SK-N-SH (cell line): Measurements from ENCODE around the gene ATP2B1.

Source experiments
- EZH2phosphoT487 ChIP-seq: fragments of 200-600 bp; sonication (generic); IDR thresholded peaks from 2 replicates; pipeline ENCODE4 v1.6.1; 2017; ENCODE audit warnings: low read depth, mixed run types, mild to moderate bottlenecking, antibody characterized with exemption, moderate library complexity, borderline replicate concordance
- FOXJ3 ChIP-seq: sonication (generic); formaldehyde crosslinking; IDR thresholded peaks from 2 replicates; pipeline ENCODE4 v1.5.1; 2020; ENCODE audit warnings: mild to moderate bottlenecking, missing genetic modification reagents
- FOXM1 ChIP-seq: IDR thresholded peaks from 2 replicates; pipeline ENCODE4 v1.4.0; 2012; ENCODE audit warnings: low read depth, mild to moderate bottlenecking
- SIN3A ChIP-seq: IDR thresholded peaks from 2 replicates; pipeline ENCODE4 v1.6.1; 2012; ENCODE audit warnings: low read depth, mild to moderate bottlenecking, low read length, moderate library complexity, borderline replicate concordance
- YY1 ChIP-seq: IDR thresholded peaks from 2 replicates; pipeline ENCODE4 v1.4.0; 2012; ENCODE audit warnings: low read depth, mild to moderate bottlenecking
- ZBTB33 ChIP-seq: IDR thresholded peaks from 2 replicates; pipeline ENCODE4 v1.4.0; 2012; ENCODE audit warnings: low read depth, borderline replicate concordance
- TF ChIP-seq, protein P1 (sequence below): fragments of 200-600 bp; sonication (generic); IDR thresholded peaks from 2 replicates; pipeline ENCODE4 v1.6.1; 2017; ENCODE audit warnings: antibody characterized with exemption, mild to moderate bottlenecking, moderate library complexity

DNA sequence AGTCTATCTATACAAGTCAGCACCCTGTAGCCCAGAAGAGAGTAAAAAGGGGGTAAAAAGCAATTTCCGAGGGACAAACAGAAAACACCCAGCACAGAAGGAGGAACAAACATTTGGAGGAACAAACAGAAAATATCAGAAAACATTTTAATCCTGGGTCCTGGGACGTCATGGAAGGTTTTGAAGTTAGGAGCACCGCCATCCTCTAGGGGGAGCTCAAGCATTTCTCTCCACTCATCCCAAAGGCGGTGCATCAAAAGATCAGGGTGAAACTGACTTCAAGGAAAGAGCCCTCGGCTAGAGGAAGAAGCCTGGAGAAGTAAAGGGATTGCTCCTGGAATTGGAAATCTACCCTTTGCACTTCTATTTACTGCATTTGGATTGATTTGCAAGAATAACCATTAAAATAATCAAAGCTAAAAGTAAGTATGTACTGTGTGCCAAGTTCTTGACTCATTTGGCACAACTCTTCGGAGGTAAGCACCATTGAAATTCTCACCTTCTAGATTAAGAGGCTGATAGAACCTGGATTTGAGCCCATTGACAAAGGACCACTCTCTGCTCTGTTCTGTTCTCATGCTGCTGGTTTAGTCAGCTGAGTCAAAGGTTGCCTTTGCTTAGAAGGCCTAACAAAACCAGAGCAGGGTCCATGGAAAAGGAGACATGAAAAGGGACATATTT is 165.6 kb downstream of the ATP2B1 start:
- TF ChIP-seq, protein P1, sequence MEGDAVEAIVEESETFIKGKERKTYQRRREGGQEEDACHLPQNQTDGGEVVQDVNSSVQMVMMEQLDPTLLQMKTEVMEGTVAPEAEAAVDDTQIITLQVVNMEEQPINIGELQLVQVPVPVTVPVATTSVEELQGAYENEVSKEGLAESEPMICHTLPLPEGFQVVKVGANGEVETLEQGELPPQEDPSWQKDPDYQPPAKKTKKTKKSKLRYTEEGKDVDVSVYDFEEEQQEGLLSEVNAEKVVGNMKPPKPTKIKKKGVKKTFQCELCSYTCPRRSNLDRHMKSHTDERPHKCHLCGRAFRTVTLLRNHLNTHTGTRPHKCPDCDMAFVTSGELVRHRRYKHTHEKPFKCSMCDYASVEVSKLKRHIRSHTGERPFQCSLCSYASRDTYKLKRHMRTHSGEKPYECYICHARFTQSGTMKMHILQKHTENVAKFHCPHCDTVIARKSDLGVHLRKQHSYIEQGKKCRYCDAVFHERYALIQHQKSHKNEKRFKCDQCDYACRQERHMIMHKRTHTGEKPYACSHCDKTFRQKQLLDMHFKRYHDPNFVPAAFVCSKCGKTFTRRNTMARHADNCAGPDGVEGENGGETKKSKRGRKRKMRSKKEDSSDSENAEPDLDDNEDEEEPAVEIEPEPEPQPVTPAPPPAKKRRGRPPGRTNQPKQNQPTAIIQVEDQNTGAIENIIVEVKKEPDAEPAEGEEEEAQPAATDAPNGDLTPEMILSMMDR = peak; percentile 93
- TF ChIP-seq FOXM1 (no peak), ZBTB33 (no peak), EZH2phosphoT487 (no peak), YY1 (no peak), SIN3A (no peak), FOXJ3 (CRISPR knock-in tag) (no peak)
